Karpas-422 (cell line): ENCODE results near the gene WBP2NL. TPM values are rescaled to one million over a fixed set of nuclear protein-coding genes. Genes with fewer than 3 reads are reported as not detected.

Experiments used
- DNase-seq: peaks from one replicate; pipeline ENCODE4 v3.0.0-alpha.2; 2015
- H2AFZ ChIP-seq: fragments of 200-600 bp; sonication (generic); 2 replicates; pipeline ENCODE4 v1.6.1; 2014; ENCODE audit warnings: antibody characterized with exemption, low read length, mixed read lengths
- H3K27ac ChIP-seq: fragments of 200-600 bp; sonication (generic); 2 replicates; pipeline ENCODE4 v1.5.1; 2014; ENCODE audit warnings: mild to moderate bottlenecking, low read length, moderate library complexity
- H3K27me3 ChIP-seq: fragments of 200-600 bp; sonication (generic); 2 replicates; pipeline ENCODE4 v1.6.1; 2014; ENCODE audit warnings: low read length, mixed read lengths
- H3K36me3 ChIP-seq: fragments of 200-600 bp; sonication (generic); 2 replicates; pipeline ENCODE4 v1.6.1; 2014; ENCODE audit warnings: low read length, mixed read lengths; ENCODE audit not compliant: insufficient read depth
- H3K4me1 ChIP-seq: fragments of 200-600 bp; sonication (generic); 2 replicates; pipeline ENCODE4 v1.6.1; 2014; ENCODE audit warnings: mild to moderate bottlenecking, low read length, mixed read lengths
- H3K4me2 ChIP-seq: fragments of 200-600 bp; sonication (generic); 2 replicates; pipeline ENCODE4 v1.6.1; 2014; ENCODE audit warnings: low read length, low read depth, mild to moderate bottlenecking; ENCODE audit not compliant: poor library complexity, severe bottlenecking
- H3K4me3 ChIP-seq: fragments of 200-600 bp; sonication (generic); 2 replicates; pipeline ENCODE4 v1.5.1; 2014; ENCODE audit warnings: mild to moderate bottlenecking, antibody characterized with exemption, low read length, mixed read lengths
- H3K79me2 ChIP-seq: fragments of 200-600 bp; sonication (generic); 2 replicates; pipeline ENCODE4 v1.6.1; 2014; ENCODE audit warnings: mild to moderate bottlenecking, low read length, mixed read lengths
- H3K9ac ChIP-seq: fragments of 200-600 bp; sonication (generic); 2 replicates; pipeline ENCODE4 v1.6.0; 2014; ENCODE audit warnings: low read length
- H3K9me2 ChIP-seq: fragments of 200-600 bp; sonication (generic), shearing (Covaris generic); replicated peaks from 2 replicates; pipeline ENCODE4 v1.6.0; 2014; ENCODE audit warnings: mild to moderate bottlenecking, low read length, moderate library complexity; ENCODE audit not compliant: insufficient read depth
- H3K9me3 ChIP-seq: fragments of 300-700, 200-600 bp; sonication (generic); 2 replicates; pipeline ENCODE4 v1.6.1; 2014; ENCODE audit warnings: low read length, mixed read lengths
- H4K20me1 ChIP-seq: fragments of 200-600 bp; sonication (generic); 2 replicates; pipeline ENCODE4 v1.6.1; 2014; ENCODE audit warnings: mild to moderate bottlenecking, antibody characterized with exemption, low read length, low read depth; ENCODE audit not compliant: insufficient read depth
- small RNA-seq: library from RNA; depleted of rRNA; stranded (forward); fragments of <200 nt; gene quantifications from one replicate; pipeline ENCODE3, GENCODE V24; 2014
- total RNA-seq: library from RNA; depleted of rRNA; stranded (reverse); fragments of >200 nt; shearing (Covaris generic); gene quantifications from 2 replicates; pipeline ENCODE4 v1.2.3, GENCODE V29; 2014; ENCODE audit warnings: low replicate concordance; rRNA removed

The WBP2NL gene
- total RNA-seq, 1 experiment from 2014 or later = 0.19 TPM

DNA sequence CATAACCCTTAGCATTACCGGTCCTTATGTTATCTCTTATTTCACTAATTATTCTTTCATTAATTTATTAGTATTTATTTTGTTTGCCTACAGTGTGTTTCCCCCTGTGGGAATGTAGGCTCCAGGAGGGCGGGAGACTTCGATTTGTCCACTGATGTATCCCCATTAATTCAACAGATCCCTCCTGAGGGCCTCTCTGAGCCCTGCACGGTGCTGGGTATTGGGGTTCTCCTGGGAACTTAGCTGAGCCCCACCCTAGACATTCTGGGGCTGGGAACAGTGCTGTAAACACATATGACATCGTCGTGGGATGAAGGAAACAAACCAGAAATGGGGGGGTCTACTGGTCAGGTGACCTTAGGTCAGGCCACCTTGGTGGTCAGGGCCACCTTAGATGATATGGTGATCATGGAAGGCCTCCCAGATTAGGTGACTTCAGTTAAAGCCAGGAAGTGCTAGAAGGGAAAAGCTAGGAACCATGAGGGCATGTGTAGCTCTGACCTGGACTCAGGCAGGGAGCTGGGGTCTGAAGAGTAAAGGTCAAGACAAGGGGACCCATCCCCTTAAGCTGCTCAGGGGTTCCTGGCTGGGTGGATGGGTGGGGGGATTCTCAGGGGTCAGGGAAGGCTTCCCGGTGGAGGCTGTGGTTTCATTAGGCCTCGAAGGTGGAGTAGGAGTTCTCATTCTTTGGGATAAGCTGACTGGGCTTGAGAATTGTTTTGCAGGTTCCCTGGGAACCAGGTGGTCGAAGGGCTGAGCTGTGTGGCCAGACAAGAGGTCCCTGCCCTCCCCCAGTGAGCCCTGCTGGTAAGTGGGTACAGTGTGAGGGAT, 76.5 kb downstream of the WBP2NL start:
- Histone ChIP-seq H3K27me3 (no peaks in the 10 kb centered on the region), H3K9ac (no peak overlapping the region), H3K9me2 (no peaks in the 10 kb centered on the region), H3K4me1 (peaks cover 25% of the 10 kb centered on the region), H4K20me1 (no peaks in the 10 kb centered on the region), H2AFZ (no peak overlapping the region), H3K36me3 (no peaks in the 10 kb centered on the region), H3K9me3 (no peaks in the 10 kb centered on the region), H3K79me2 (peaks cover 2% of the 10 kb centered on the region), H3K4me2 (no peak overlapping the region), H3K27ac (no peak overlapping the region), H3K4me3 (no peak overlapping the region)
- DNase-seq = no peak

DNA sequence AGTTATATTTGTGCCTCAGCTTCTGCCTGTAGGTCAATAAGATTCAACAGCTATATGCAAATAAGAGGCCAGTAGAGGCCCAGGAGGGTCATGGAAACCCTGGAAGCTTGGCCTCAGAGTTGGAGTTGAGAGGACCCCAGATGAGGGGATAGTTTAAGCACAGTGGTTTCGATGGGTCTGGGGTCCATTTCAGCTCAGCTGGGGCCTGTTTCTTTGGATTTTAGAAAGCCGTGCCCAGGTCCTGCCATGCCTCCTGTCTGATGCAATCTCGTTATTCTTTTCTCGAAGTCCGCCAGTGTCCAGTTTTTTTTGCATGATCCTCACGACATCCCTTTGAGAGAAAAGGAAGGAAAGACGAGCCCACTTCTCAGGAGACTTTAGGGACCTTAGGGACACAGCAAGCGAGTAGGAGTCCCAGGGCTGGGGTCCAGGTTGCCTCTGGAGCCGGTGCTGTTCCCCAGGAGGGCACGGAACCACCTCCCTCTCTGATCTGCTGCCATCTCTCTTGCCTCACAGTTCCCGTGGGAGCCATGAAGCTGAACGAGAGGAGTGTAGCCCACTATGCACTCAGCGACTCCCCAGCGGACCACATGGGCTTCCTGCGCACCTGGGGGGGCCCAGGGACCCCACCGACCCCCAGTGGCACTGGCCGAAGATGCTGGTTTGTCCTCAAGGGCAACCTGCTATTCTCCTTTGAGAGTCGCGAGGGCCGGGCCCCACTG, 78.3 kb downstream of the WBP2NL start:
- Histone ChIP-seq H4K20me1 (no peaks in the 10 kb centered on the region), H3K4me1 (peaks cover 18% of the 10 kb centered on the region), H3K79me2 (peaks cover 19% of the 10 kb centered on the region), H3K9me2 (no peaks in the 10 kb centered on the region), H3K4me2 (no peak overlapping the region), H3K9ac (no peak overlapping the region), H3K4me3 (no peak overlapping the region), H2AFZ (no peak overlapping the region), H3K27ac (no peak overlapping the region), H3K36me3 (peaks cover 4% of the 10 kb centered on the region; the same call in 1 of the 2 replicates), H3K27me3 (no peaks in the 10 kb centered on the region), H3K9me3 (no peaks in the 10 kb centered on the region)
- DNase-seq = no peak

DNA sequence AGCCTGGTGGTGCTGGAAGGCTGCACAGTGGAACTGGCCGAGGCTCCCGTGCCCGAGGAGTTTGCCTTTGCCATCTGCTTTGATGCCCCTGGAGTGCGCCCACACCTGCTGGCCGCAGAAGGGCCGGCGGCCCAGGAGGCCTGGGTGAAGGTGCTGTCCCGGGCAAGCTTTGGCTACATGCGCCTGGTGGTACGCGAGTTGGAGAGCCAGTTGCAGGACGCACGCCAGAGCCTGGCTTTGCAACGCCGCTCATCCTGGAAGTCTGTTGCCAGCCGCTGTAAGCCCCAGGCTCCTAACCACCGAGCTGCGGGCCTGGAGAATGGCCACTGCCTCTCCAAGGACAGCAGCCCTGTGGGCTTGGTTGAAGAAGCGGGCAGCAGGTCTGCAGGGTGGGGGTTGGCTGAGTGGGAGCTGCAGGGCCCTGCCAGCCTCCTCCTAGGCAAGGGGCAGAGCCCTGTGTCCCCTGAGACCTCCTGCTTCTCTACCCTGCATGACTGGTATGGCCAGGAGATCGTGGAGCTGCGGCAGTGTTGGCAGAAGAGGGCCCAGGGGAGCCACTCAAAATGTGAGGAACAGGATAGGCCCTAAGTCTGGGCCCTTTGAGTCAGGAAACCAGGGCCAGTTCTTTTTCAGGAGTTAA, 79.0 kb downstream of the WBP2NL start:
- Histone ChIP-seq H3K79me2 (peaks cover 20% of the 10 kb centered on the region), H2AFZ (no peak overlapping the region), H3K9ac (no peak overlapping the region), H3K36me3 (peaks cover 7% of the 10 kb centered on the region), H4K20me1 (no peaks in the 10 kb centered on the region), H3K4me3 (no peak overlapping the region), H3K4me1 (peaks cover 18% of the 10 kb centered on the region), H3K9me3 (no peaks in the 10 kb centered on the region), H3K4me2 (no peak overlapping the region), H3K27ac (no peak overlapping the region), H3K27me3 (no peaks in the 10 kb centered on the region), H3K9me2 (no peaks in the 10 kb centered on the region)
- no peak for DNase-seq

Small RNAs within 50 kb of the gene (small RNA-seq; reads per million reads assigned to genes)
- not detected for gene SNORD13P1

Other genes starting within 250 kb of the WBP2NL start
- 4.4 and 12.5 TPM in 2 replicates for gene CCDC134, start 198.1 kb upstream of the WBP2NL start, total RNA-seq
- gene SREBF2, start 165.7 kb upstream of the WBP2NL start, total RNA-seq = 159 and 190 TPM in 2 replicates
- 3.2 and 6.5 TPM in 2 replicates for gene SHISA8, start 83.7 kb upstream of the WBP2NL start, total RNA-seq
- gene TNFRSF13C, start 72.0 kb upstream of the WBP2NL start, total RNA-seq = 130 and 141 TPM in 2 replicates
- gene CENPM, start 51.6 kb upstream of the WBP2NL start, total RNA-seq = 83.8 and 108 TPM in 2 replicates
- gene SEPTIN3, start 29.3 kb upstream of the WBP2NL start, total RNA-seq = not detected in 2 replicates
- 19.3 and 26.1 TPM in 2 replicates for gene NAGA, start 72.0 kb downstream of the WBP2NL start, total RNA-seq
- gene PHETA2, start 75.5 kb downstream of the WBP2NL start, total RNA-seq = not detected in 2 replicates
- gene SMDT1, start 80.9 kb downstream of the WBP2NL start, total RNA-seq = 12.6 and 35.9 TPM in 2 replicates
- gene NDUFA6, start 92.0 kb downstream of the WBP2NL start, total RNA-seq = 32.8 and 44.7 TPM in 2 replicates
- 2.9 and 7.4 TPM in 2 replicates for gene CYP2D6, start 132.0 kb downstream of the WBP2NL start, total RNA-seq